ENCODE results near the gene SNAPC4.

Gene SNAPC4

DNA sequence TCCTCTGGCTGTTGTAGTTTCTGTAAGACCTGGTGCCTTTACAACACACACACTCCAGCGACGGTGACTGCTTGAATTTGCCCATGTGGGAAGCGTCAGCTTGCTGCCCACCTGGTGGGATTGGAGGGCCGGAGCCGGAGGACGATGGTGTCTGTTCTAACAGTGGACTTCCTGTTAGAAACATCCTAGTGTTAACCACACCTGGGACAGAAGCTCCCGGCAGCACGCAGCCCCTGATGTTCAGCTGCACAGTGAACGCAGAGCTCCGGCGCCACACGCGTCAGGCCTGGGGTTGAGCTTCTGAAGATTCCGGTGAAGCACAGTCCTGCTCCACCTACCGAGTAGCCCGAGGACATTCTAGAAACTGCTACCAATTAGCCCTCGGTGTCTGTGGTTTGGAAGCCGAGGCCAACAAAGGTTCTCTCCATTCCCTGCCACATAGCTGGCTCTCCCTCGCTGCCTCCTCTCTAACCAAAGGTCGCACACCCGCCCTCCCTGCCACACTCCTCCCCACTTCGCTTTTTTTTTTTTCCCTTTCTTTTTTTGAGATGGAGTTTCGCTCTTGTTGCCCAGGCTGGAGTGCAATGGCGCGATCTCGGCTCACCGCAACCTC lies 24.9 kb upstream of the SNAPC4 start:
- no peaks in the 10 kb centered on the region for H3K9me3 ChIP-seq (ENCODE audit: control insufficient read depth, insufficient read depth, low read length)
- H3F3A ChIP-seq (ENCODE audit: control insufficient read depth, insufficient read depth) = peaks cover 6% of the 10 kb centered on the region; the same call in 1 of the 2 replicates
- H3K4me2 ChIP-seq (ENCODE audit: low read length) = no peak overlapping the region
- TF ChIP-seq EZH2phosphoT487 (IDR thresholded peaks at IDR 0.05; ENCODE audit: borderline replicate concordance, low read length) = no peak
- no peaks in the 10 kb centered on the region for H4K20me1 ChIP-seq (ENCODE audit: control insufficient read depth, insufficient read depth, low read depth, low read length)
- H3K4me3 ChIP-seq (ENCODE audit: low read length) = no peak overlapping the region
- H3K36me3 ChIP-seq (ENCODE audit: control insufficient read depth, low read length) = peaks cover 70% of the 10 kb centered on the region
- no peak overlapping the region for H3K27ac ChIP-seq (ENCODE audit: low read depth, low read length)
- no peaks in the 10 kb centered on the region for H3K27me3 ChIP-seq (ENCODE audit: control insufficient read depth, low read length)
- no peaks in the 10 kb centered on the region for H3K9me2 ChIP-seq (replicated peaks; ENCODE audit: control insufficient read depth, low read length)
- H3K4me1 ChIP-seq (ENCODE audit: control insufficient read depth, low read length) = no peaks in the 10 kb centered on the region
- H3K79me2 ChIP-seq (ENCODE audit: control insufficient read depth, low read length) = no peaks in the 10 kb centered on the region; the same call in 1 of the 2 replicates

- Histone ChIP-seq H3K27me3 (ENCODE audit: control insufficient read depth, low read length) (no peaks in the 10 kb centered on the region), H3F3A (ENCODE audit: control insufficient read depth, insufficient read depth) (peaks cover 4% of the 10 kb centered on the region; the same call in 1 of the 2 replicates), H3K9me3 (ENCODE audit: control insufficient read depth, insufficient read depth, low read length) (no peaks in the 10 kb centered on the region), H3K79me2 (ENCODE audit: control insufficient read depth, low read length) (no peaks in the 10 kb centered on the region; the same call in 1 of the 2 replicates), H3K27ac (ENCODE audit: low read depth, low read length) (no peak overlapping the region), H4K20me1 (ENCODE audit: control insufficient read depth, insufficient read depth, low read depth, low read length) (no peaks in the 10 kb centered on the region), H3K36me3 (ENCODE audit: control insufficient read depth, low read length) (peaks cover 71% of the 10 kb centered on the region), H3K4me3 (ENCODE audit: low read length) (no peak overlapping the region), H3K4me1 (ENCODE audit: control insufficient read depth, low read length) (no peaks in the 10 kb centered on the region), H3K9me2 (replicated peaks; ENCODE audit: control insufficient read depth, low read length) (no peaks in the 10 kb centered on the region), H3K4me2 (ENCODE audit: low read length) (no peak overlapping the region)
- TF ChIP-seq, protein P1, sequence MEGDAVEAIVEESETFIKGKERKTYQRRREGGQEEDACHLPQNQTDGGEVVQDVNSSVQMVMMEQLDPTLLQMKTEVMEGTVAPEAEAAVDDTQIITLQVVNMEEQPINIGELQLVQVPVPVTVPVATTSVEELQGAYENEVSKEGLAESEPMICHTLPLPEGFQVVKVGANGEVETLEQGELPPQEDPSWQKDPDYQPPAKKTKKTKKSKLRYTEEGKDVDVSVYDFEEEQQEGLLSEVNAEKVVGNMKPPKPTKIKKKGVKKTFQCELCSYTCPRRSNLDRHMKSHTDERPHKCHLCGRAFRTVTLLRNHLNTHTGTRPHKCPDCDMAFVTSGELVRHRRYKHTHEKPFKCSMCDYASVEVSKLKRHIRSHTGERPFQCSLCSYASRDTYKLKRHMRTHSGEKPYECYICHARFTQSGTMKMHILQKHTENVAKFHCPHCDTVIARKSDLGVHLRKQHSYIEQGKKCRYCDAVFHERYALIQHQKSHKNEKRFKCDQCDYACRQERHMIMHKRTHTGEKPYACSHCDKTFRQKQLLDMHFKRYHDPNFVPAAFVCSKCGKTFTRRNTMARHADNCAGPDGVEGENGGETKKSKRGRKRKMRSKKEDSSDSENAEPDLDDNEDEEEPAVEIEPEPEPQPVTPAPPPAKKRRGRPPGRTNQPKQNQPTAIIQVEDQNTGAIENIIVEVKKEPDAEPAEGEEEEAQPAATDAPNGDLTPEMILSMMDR (IDR thresholded peaks at IDR 0.05; ENCODE audit: low read depth, low read length, poor library complexity, severe bottlenecking) = no peak
- no peak for TF ChIP-seq EZH2phosphoT487 (IDR thresholded peaks at IDR 0.05; ENCODE audit: borderline replicate concordance, low read length)
These were observed 23.6 kb upstream of the SNAPC4 start for GRCh38 chr9:136423432-136424146.

- H3F3A ChIP-seq (ENCODE audit: control insufficient read depth, insufficient read depth) = no peaks in the 10 kb centered on the region
- no peaks in the 10 kb centered on the region for H3K9me3 ChIP-seq (ENCODE audit: control insufficient read depth, insufficient read depth, low read length)
- no peaks in the 10 kb centered on the region for H4K20me1 ChIP-seq (ENCODE audit: control insufficient read depth, insufficient read depth, low read depth, low read length)
- no peak overlapping the region for H3K4me2 ChIP-seq (ENCODE audit: low read length)
- H3K9me2 ChIP-seq (replicated peaks; ENCODE audit: control insufficient read depth, low read length) = no peaks in the 10 kb centered on the region
- no peaks in the 10 kb centered on the region; the same call in 1 of the 2 replicates for H3K79me2 ChIP-seq (ENCODE audit: control insufficient read depth, low read length)
- peaks cover 79% of the 10 kb centered on the region for H3K36me3 ChIP-seq (ENCODE audit: control insufficient read depth, low read length)
- H3K4me3 ChIP-seq (ENCODE audit: low read length) = no peak overlapping the region
- no peaks in the 10 kb centered on the region for H3K27me3 ChIP-seq (ENCODE audit: control insufficient read depth, low read length)
- TF ChIP-seq EZH2phosphoT487 (IDR thresholded peaks at IDR 0.05; ENCODE audit: borderline replicate concordance, low read length) = no peak
- TF ChIP-seq, protein P1 (IDR thresholded peaks at IDR 0.05; ENCODE audit: low read depth, low read length, poor library complexity, severe bottlenecking) = no peak
- no peaks in the 10 kb centered on the region for H3K4me1 ChIP-seq (ENCODE audit: control insufficient read depth, low read length)
- H3K27ac ChIP-seq (ENCODE audit: low read depth, low read length) = no peak overlapping the region
These were observed 22.9 kb upstream of the SNAPC4 start for GRCh38 chr9:136422876-136423275.

- no peak overlapping the region for H3K4me3 ChIP-seq (ENCODE audit: low read length)
- no peak overlapping the region for H3K27ac ChIP-seq (ENCODE audit: low read depth, low read length)
- no peak overlapping the region for H3K4me2 ChIP-seq (ENCODE audit: low read length)
- H3K79me2 ChIP-seq (ENCODE audit: control insufficient read depth, low read length) = no peaks in the 10 kb centered on the region; the same call in 1 of the 2 replicates
- no peaks in the 10 kb centered on the region for H4K20me1 ChIP-seq (ENCODE audit: control insufficient read depth, insufficient read depth, low read depth, low read length)
- H3K36me3 ChIP-seq (ENCODE audit: control insufficient read depth, low read length) = peaks cover 81% of the 10 kb centered on the region
- H3K9me3 ChIP-seq (ENCODE audit: control insufficient read depth, insufficient read depth, low read length) = no peaks in the 10 kb centered on the region
- no peaks in the 10 kb centered on the region for H3K9me2 ChIP-seq (replicated peaks; ENCODE audit: control insufficient read depth, low read length)
- no peaks in the 10 kb centered on the region for H3F3A ChIP-seq (ENCODE audit: control insufficient read depth, insufficient read depth)
- TF ChIP-seq, protein P1 (IDR thresholded peaks at IDR 0.05; ENCODE audit: low read depth, low read length, poor library complexity, severe bottlenecking) = no peak
- TF ChIP-seq EZH2phosphoT487 (IDR thresholded peaks at IDR 0.05; ENCODE audit: borderline replicate concordance, low read length) = no peak
- no peaks in the 10 kb centered on the region for H3K27me3 ChIP-seq (ENCODE audit: control insufficient read depth, low read length)
- no peaks in the 10 kb centered on the region for H3K4me1 ChIP-seq (ENCODE audit: control insufficient read depth, low read length)
These were observed 21.8 kb upstream of the SNAPC4 start for GRCh38 chr9:136421791-136422190.

All from DOHH2 (cell line).